Measurements from ENCODE around the gene PANX1. TPM values are rescaled to one million over a fixed set of nuclear protein-coding genes. Genes with fewer than 3 reads are reported as not detected.

The PANX1 gene
- total RNA-seq, 1 experiment from 2014 or later: 37.5 TPM

GRCh38 chr11:94150056-94150455 lies 21.4 kb downstream of the PANX1 start:
- H4K20me1 ChIP-seq (ENCODE audit: control insufficient read depth, insufficient read depth, insufficient read length): no peaks in the 10 kb centered on the region
- H2AFZ ChIP-seq (ENCODE audit: low read length): no peak overlapping the region
- peaks cover 18% of the 10 kb centered on the region; the same call in 1 of the 2 replicates for H3K4me1 ChIP-seq (ENCODE audit: insufficient read depth, low read length)
- H2BK120ac ChIP-seq (ENCODE audit: low read depth, low read length, poor library complexity, severe bottlenecking): no peak overlapping the region
- H3K27ac ChIP-seq (ENCODE audit: insufficient read length, low read depth, low read length): no peak overlapping the region
- no peak overlapping the region for H3K4ac ChIP-seq (ENCODE audit: low read depth, low read length)
- H2BK15ac ChIP-seq (ENCODE audit: low read depth, low read length): no peak overlapping the region
- H3K79me1 ChIP-seq (ENCODE audit: insufficient read depth, low read depth, low read length, poor library complexity, severe bottlenecking): peaks cover 11% of the 10 kb centered on the region
- no peak overlapping the region for H2BK12ac ChIP-seq (ENCODE audit: insufficient read length, low read depth, low read length)
- peak overlapping the region in 1 of 3 experiments; percentile 21; a peak in 2 of 7 replicates for H3K27ac Mint-ChIP-seq
- H3K4me2 ChIP-seq (ENCODE audit: insufficient read depth, insufficient read length, low read length): no peak overlapping the region
- no peak overlapping the region for H4K91ac ChIP-seq (ENCODE audit: insufficient read length, low read depth, low read length)
- H3K4me3 Mint-ChIP-seq: no peak overlapping the region
- H3K27me3 ChIP-seq (ENCODE audit: insufficient read depth, low read length): no peaks in the 10 kb centered on the region
- no peak overlapping the region for H3K14ac ChIP-seq (ENCODE audit: insufficient read depth, low read length)
- no peak overlapping the region for H2AK5ac ChIP-seq (ENCODE audit: insufficient read length, low read length)
- no peak overlapping the region for H3T11ph ChIP-seq (ENCODE audit: low read length)
- no peak overlapping the region for H2BK20ac ChIP-seq (ENCODE audit: low read depth, low read length, poor library complexity, severe bottlenecking)
- peaks cover 57% of the 10 kb centered on the region for H3K79me2 ChIP-seq (ENCODE audit: insufficient read depth, low read length)
- H3K36me3 Mint-ChIP-seq (ENCODE audit: insufficient read depth in 1 of 3, low read depth in 3 of 3): peaks cover 12 to 23% (median 13%) of the 10 kb centered on the region in 3 experiments; a peak in 6 of 7 replicates
- no peak for TF ChIP-seq CTCF (conservative IDR thresholded peaks at IDR 0.05)
- no CpG with 5 or more reads among the region's 3 CpGs for WGBS (ENCODE audit: extremely low coverage, insufficient read length, low lambda C conversion rate)
- no peak for DNase-seq
- no peak overlapping the region for H3K18ac ChIP-seq (ENCODE audit: insufficient read length, low read depth, low read length)
- H3K9me3 Mint-ChIP-seq: no peaks in the 10 kb centered on the region
- no peak overlapping the region for H2BK5ac ChIP-seq (ENCODE audit: insufficient read length, low read length)
- peaks cover 71 to 73% of the 10 kb centered on the region in 2 experiments for H3K4me1 Mint-ChIP-seq
- H3K9me3 ChIP-seq (ENCODE audit: control insufficient read depth, low read depth, low read length): no peaks in the 10 kb centered on the region
- H3K27me3 Mint-ChIP-seq (ENCODE audit: low read depth): no peaks in the 10 kb centered on the region
- no peak overlapping the region for H3K23ac ChIP-seq (ENCODE audit: insufficient read length, low read depth, low read length)
- no peak overlapping the region for H3K56ac ChIP-seq (ENCODE audit: insufficient read length, low read depth, low read length)
- H4K8ac ChIP-seq (replicated peaks; ENCODE audit: insufficient read length, low read depth, low read length): no peak overlapping the region
- no peaks in the 10 kb centered on the region for H3K23me2 ChIP-seq (ENCODE audit: insufficient read length, low read depth, low read length, poor library complexity, severe bottlenecking)
- H3K9ac ChIP-seq (ENCODE audit: extremely low read depth, insufficient read length, low read length): no peak overlapping the region
- no peak overlapping the region for H4K5ac ChIP-seq (ENCODE audit: insufficient read length, low read depth, low read length)

All from H9 (cell line).